ENCODE results near the gene CCL3.
"Not testable (repeated sequence)": the region's sequence is repeated elsewhere in the genome, so short reads cannot be mapped to it uniquely, and the experiment has no call there.

Gene CCL3

DNA sequence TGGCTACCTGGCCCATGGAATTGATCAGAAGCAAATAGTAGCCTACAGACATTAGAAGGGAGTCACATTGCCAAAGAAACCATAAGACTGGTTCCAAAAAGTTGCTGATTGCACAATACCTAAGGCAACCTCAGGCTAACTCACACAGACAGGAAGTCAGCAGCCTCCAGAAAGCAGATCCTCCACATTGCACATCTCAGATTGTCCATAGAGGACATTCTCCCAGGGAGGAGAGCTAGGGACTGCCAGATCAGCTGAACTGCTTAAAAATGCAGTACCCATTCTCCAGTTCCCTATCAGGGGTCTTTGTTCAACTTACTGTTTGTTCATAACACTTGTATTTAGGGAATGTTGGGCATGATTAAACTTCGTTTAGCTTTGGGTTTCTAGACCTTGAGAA, 4.2 kb downstream of the CCL3 start:
- DNase-seq: no peak

DNA sequence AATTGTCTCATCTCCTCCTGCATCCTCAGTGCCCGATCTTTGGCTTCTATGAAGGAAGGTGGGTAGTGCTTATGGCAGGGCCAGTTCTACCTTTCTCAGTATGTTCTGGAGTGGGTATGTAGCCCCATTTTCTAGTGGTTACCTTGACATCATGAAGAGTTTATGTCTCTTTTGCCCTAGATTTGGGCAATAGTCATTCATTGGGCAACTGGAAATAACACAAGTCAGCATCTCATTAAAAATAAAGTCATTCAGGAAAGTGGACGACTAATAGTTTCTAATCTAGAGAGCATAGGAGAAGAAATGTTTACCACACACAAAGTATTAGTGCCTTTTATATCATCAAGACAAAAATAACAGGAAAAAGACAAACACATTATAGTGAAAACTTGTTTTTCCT, 6.3 kb downstream of the CCL3 start:
- DNase-seq: not testable (repeated sequence)

DNA sequence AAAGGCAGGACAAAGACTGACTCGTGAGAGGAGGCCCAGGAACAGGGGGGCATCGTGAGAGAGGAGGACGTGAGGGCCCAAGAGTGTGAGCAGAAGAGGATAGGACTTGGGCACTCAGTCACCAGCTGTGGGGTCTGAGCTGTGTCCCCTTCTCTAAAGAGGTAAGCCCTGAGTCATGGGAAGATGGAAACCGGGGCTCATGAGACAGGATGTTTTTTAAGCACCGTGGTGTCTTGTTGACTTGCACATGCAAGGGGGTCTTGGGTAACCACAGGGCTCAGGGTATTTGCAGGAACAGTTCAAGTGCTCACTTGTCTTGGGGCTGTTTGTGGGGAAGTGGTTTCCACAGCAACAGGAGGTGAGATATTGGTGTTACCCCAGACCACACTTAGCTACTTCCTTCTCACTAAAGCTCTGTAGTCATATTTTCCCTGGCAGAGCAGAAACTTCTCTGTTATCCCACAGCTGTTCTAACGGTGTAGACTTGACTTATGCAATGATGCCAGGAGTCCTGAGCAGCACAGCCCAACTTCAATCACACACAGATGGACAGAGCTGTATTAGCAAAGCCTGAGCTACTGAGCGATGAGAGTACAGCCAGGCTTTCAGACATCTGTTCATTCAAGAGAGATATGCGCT, 7.3 kb downstream of the CCL3 start:
- not testable (repeated sequence) for DNase-seq

DNA sequence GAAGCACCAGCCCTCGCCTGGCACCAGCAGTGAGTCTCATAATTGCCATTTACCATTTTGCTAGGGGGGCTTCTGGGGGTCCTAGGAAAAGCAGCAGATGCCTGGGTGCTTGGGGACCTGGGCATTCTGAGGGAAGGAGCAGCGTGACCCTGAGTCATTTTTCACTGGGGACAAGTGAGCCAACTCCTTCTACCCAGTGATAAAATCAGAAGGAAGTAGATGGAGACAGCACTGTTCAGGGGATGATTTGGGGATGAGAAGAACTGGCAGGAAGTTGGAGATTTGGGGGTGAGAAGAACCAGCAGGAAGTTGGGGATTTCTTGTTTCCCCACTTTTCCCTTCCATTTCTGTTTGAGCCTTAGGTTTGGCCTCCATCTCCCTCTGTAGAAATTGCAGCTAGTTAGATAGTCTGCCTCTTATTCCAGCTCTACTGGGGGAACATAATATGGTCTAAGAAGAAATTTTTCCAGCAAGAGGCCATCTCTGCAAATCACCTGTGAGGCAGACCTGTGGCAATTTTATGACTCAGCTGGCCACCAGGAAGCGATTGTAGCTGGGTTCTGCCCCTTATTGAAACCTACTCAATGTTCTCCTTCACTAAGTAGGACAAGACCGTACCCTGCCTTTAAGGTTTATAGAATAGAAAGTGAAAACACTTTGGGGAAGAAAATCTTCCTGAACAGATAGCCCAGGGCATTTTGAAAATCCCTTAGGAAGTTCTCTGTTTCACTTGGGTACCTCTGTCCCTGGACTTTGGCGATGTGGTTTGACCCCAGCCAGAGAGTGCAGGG, 8.1 kb downstream of the CCL3 start:
- DNase-seq: not testable (repeated sequence)

DNA sequence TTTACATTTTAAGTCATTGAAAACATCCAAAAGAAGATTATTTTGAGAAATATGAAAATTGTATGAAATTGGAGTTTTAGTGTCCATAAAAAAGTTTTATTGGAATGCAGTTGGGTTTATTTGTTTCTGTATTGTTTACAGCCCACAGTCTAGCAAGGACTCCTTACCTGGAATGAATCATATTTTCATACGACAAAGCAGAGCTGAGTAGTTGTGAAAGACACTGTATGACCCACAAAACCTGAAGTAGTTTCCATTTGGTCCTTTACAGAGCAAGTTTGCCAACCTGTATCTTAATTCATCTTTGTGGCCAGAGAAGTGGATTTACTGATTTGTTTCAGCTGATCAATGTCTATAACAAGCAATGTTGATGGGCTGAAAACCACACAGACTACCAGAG, 15.6 kb downstream of the CCL3 start:
- DNase-seq: no peak

DNA sequence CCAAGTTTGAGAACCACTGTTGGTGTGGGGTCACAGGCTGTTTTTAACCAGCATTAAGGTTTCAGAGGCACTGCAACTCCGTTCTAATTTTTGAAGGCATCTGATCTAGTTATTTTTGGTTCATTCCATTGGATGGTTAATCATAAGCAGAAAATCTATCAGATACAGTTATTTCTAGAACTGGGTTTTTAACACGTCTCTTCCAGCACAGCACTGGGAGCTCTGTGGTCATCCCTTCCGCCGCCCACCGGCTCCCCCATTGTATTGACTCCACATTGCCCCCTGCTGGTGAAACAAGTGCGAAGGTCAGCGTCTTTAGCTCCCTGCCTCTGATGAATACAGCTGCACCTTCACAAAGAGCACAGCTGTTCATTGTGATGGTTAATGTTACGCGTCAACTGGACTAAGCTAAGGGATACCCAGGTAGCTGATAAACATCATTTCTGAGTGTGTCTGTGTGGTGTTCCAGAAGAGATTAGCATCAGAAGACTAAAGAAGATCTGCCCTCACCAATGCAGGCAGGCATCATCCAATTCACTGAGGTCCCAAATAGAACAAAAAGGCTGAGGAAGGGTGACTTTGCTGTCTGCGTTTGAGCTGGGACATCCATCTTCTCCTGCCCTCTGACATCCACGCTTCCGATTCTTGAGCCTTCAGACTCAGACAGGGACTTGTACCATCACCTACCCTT, 17.4 kb downstream of the CCL3 start:
- no peak for DNase-seq

DNA sequence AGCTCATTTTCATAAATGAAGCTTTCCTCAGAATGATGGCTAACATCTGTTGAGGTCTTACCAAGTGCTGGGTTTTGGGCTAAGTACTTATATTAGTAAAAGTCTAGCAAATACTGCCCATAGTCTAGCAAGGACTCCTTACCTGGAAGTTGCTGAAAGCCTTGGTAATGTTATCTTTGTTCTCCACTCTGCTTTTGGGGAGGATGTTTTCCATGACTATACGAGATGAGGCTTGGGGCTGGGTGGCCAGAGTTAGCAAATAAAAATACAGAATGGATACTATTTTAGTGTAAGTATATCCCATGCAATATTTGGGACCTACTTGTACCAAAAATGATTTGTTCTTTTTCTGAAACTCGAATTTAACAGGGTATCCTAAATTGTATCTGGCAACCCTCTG, 18.2 kb downstream of the CCL3 start:
- no peak for DNase-seq

DNA sequence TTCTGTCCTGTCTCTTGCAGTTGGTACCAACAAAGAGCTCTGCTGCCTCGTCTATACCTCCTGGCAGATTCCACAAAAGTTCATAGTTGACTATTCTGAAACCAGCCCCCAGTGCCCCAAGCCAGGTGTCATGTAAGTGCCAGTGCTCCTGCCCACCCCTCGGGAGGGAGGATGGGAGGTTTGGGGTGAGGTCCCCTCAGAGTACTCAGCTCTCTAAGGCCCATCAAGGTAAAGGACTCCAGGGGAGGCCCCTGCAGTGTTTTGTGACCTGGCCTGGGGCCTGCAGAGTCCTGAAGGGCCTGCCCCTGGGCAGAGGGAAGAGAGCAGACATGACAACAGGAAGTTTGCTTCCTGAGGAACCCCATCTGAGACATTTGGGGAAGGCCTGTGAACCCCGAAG, 19.5 kb downstream of the CCL3 start:
- no peak for DNase-seq

DNA sequence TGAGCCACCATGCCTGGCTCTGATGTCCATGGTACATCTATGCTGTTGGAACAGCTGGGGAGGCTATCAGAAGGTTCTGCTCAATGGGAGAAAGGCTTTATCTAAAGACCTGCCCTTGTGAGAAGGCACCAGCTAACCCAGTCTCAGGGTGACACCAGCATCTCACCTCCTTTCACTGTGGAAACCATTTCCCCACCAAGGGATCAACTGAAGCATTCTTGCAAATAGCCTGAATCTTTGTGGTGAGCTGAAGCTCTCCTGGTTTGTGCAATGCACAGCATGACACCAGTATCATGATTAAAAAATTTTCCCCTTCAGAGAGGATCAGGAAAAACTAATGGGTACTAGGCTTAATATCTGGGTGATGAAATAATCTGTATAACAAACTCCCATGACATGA, 20.8 kb downstream of the CCL3 start:
- DNase-seq: no peak

DNA sequence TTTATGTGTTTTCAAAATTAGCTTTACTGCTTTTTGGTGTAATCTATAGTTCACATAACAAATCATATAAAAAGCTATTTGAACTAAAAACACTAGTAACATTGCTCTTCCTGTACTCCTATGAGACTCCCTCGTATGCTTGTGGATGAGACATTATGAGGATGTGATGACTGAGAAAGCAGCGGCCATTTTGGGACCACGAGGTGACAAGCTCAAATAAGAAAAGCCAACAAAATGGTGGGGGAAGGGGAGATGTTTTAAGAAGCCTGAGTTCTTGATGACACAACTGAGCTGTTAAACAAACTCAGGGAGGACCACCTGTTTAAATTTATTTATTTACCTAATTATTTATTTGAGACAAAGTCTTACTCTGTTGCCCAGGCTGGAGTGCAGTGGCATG, 21.4 kb downstream of the CCL3 start:
- DNase-seq: no peak

DNA sequence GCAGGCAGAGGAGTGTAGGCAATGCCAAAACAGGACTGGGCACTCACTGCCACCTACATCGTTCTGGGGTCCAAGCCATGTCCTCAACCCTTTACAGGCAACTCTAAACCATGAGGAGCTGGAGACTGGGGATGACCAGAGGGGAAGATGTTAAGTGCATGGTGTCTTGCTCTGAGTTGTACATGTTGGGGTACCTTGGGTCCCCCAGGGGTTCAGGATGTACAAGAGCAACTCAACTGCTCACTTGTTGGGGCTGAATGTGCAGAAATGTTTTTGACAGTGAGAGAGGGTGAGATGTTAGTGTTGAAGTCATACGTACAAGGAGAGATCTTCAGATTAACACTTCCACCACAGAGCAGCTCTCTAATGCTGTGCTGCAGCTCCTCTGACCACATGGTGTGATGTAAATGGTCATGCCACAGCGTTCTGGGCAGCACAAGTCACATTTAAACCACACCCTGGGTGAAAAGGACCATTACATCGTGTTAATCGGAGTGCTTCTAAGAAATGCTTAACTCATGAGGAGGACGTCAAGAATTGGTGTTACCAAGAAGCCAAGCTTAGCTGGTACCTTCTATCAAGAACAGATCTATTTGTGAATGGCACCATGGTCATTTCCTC, 23.5 kb downstream of the CCL3 start:
- DNase-seq: no peak

DNA sequence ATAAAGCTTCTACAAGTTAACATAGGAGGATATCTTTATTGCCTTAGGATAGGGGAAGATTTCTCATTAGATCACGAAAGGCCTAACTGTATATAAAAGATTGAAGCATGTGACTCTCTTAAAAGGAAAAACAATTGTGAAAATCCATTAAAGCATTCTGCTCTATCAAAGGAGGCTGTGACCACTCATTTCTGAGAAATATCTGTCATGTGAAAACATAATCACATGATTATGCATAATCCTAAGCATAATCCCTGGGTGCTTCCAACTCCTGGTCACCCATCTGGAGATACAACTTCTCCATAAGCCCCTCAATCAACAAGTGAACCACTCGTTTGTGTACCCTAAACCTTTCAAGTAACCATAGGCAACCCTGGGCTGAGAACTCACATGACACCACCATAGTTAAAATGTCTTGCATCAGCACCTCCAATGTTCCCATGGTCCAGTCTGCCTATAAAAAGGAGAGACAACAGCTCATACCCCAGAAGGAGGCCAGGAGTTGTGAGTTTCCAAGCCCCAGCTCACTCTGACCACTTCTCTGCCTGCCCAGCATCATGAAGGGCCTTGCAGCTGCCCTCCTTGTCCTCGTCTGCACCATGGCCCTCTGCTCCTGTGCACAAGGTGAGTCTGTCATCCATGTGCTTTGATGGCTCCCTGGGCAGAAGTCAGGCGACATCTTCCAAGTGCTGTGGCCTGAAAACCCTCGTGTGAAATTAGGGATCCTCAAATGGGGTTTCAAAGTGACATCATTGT, 26.0 kb downstream of the CCL3 start, which contains the start of gene CCL18:
Gene CCL18 (plus strand): TSS at position 487 of the 756 bp plus-strand sequence. CDS start 71 bp downstream, at position 558.
- DNase-seq: no peak

DNA sequence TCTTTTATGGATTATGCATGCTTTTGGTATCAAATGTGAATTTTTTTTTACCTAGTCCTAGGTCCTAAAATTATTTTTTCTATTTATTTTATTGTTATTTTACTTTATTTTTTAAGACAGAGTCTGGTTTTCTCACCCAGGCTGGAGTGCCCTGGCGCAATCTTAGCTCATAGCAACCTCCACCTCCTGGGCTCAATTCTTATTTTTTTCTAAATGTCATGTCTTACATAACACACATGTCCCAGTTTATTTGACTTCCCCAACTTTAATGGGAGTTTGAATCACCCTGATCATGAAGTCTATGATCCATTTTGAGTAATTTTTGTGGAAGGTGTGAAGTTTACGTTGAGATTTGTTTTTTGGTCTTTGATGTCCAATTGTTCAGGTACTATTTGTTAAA, 29.1 kb downstream of the CCL3 start:
- DNase-seq: no peak

DNA sequence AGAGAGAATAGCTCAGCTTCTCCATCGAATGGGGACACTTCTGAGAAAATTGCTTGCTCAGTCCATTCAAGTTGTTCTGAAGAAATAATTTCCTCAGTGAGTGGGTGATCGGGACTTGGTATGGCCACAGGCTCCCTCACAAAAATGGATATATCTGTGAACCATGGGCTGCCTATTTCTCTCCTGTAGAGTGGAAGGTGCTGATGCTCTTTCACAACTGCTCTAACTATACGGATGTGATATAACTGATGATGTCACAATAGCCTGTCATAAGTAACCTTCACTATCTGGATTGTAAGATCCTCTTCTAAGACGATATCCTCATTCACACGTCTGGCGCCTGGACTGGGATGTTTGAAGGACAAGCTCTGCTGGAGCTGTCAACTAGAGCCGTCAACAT, 30.5 kb downstream of the CCL3 start:
- no peak for DNase-seq

DNA sequence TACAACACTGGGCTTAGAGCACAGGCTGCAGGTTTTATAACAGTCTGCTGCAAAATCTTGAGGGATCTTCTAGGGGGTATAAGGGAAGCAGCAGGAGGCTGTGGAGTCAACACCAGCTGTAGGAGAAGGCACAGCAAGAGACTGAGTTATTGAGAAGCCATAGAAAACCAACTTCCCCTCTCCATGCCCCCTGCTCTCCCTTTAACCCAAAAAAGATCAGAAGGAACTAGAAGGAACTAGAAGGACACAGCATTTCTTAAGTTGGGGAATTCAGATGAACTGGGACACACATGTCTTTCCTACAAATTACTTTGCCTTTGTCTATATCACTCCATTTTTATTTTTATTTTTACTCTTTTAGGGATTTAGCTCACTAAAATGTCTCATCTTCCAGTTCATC, 32.0 kb downstream of the CCL3 start:
- DNase-seq: no peak

DNA sequence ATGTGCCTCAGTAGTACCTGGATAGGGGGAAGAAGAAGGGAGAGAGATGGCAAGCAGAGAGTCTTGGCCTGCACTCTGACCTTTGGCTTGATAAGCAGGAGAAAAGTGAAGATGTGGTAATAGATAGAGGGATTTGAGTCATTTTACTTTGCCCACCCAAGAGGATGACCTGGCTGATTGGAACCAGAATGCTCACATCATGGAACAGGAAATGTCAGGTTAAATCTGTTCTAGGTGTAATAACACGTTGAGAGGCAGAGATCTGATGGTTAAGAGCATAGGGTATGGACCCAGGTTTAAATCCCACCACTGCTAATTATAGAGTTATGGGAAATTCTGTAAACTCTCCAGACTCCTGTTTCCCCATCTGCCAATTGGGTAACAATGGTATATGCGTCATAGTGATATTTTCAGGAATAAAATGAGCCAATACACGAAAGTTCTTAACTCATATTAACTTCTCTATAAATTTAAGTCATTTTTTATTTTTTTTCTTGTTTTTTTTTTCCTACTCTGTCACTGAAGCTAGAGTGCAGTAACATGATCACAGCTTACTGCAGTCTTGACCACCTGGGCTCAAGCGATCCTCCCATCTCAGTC, 33.9 kb downstream of the CCL3 start:
- DNase-seq: no peak

DNA sequence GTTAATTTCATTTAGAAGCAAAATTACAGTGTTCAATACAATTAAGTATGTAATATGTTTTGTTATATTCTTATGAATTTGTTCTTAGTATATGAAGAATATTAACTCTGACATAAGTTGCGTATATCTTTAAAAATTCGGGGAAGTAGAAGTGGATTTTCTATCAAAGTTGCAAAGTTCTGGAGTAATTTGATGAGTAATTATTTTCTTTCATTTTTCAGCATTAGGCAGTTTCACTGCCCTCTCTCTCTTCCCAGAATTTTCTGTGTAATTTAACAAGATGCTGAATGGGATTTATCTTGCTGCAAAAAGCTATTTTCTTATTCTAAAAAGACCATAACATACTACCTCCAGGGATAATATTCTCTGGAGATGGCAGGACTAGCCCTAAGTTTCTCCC, 34.8 kb downstream of the CCL3 start:
- no peak for DNase-seq

DNA sequence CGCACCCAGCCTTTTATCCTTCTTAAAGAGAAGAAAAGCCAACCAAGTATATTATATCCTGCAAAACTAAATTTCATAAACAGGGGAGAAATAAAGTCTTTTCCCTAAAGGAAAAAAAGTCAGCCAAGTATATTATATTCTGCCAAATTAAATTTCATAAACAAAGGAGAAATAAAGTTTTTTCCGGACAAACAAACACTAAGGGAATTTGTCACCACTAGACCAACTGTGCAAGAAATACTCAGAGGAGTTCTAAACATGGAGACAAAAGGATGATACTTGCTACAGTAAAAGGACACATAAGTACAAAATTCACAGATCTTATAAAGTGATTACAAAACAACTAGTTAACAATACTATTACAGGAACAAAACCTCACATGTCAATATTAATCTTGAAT, 40.3 kb downstream of the CCL3 start:
- DNase-seq: no peak

DNA sequence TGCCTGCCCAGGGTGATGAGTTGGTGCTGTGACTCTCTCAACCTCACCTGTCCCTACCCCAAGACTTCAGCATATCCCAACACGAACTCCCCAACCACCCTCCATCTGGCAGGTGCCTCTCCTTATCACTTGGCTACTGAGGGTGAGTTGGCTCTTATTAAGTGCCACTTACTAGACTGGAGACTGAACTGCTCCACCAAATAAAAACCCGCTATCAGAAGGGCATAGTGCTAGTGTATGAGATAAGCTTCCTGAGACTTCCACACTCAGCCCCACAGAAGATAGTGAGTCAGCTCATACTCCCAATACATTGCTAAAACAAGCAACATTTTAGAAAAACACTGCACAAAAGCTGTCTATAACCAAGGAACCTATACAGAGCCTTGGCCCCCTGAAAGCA, 41.9 kb downstream of the CCL3 start:
- no peak for DNase-seq

All from T1000 (cell line).